Right lobe of liver (tissue), 6 donors: ENCODE results near the gene HBG2. TPM values are rescaled to one million over a fixed set of nuclear protein-coding genes. Genes with fewer than 3 reads are reported as not detected.

Experiments
- ATAC-seq, 4 donors: fragments of 200-7000 bp; cut with Tn5 transposase; one replicate each; pipeline ENCODE4 v1.9.1; 2020; ENCODE audit warnings: mild to moderate bottlenecking in 4 of 4, moderate library complexity in 4 of 4
- DNase-seq, 3 donors: peaks; one replicate each; pipeline ENCODE4 v3.0.0-alpha.2; 2020
- H3K27ac ChIP-seq, 3 donors: fragments of 200-600 bp; one replicate each; pipeline ENCODE4 v1.8.0; 2022
- H3K27me3 ChIP-seq, 2 donors: fragments of 200-600 bp; one replicate each; pipeline ENCODE4 v1.8.0; 2022
- H3K36me3 ChIP-seq, 4 donors: fragments of 200-600 bp; sonication (generic) in 1 of 4; one replicate each; pipeline versions ENCODE4 v1.5.1 to v1.8.0; 2017 to 2022; ENCODE audit warnings: control low read depth in 1 of 4
- H3K4me1 ChIP-seq, 4 donors: fragments of 200-600 bp; sonication (generic) in 1 of 4; one replicate each; pipeline versions ENCODE4 v1.5.1 to v1.8.0; 2017 to 2022; ENCODE audit warnings: control low read depth in 1 of 4
- H3K4me3 ChIP-seq, 3 donors: fragments of 200-600 bp; one replicate each; pipeline ENCODE4 v1.8.0; 2022
- H3K9me3 ChIP-seq, 4 donors: fragments of 200-600 bp; sonication (generic) in 1 of 4; one replicate each; pipeline versions ENCODE4 v1.5.1 to v1.8.0; 2017 to 2022; ENCODE audit warnings: control low read depth in 1 of 4
- CTCF ChIP-seq, 4 donors: fragments of 200-600 bp in 3 of 4; fragments of 450-650 bp in 1 of 4; IDR thresholded peaks; one replicate each; pipeline versions ENCODE4 v1.5.1 to v1.8.0; 2016 to 2022; ENCODE audit warnings: antibody characterized with exemption in 4 of 4, mild to moderate bottlenecking in 2 of 4
- POLR2A ChIP-seq: fragments of 450-650 bp; IDR thresholded peaks from one replicate; pipeline ENCODE4 v1.6.1; 2017; ENCODE audit warnings: antibody characterized with exemption, mild to moderate bottlenecking
- WGBS: methylation state at CpG from one replicate; pipeline ENCODE4 v1.1.6; 2018; ENCODE audit warnings: low coverage, low lambda C conversion rate; ENCODE audit not compliant: insufficient coverage; ENCODE audit errors: missing lambda C conversion rate; 5-methylcytosine and 5-hydroxymethylcytosine counted together
- intact Hi-C, 2 donors: fragments of 100-400 bp; cut with DNase I; formaldehyde crosslinking; loops; one replicate each; pipeline versions ENCODE4 v1.11.2 to v1.14.1; 2022
- total RNA-seq, 6 experiments: library from RNA; depleted of rRNA in 2 of 6; stranded (reverse); fragments of >200 nt in 2 of 6; fragmentation: NEBNext Ultra II Directional in 3 of 6; extraction: Animal tissue kit (Norgen Biotek cat#: 25700) in 3 of 6; gene quantifications; one replicate each; pipeline versions ENCODE4 v1.1.0 to v1.2.4, GENCODE V29; 2016 to 2023
- donor health status: DM: no; HTN: yes; CAD: no.
- donor health status: DM: no; HTN: no; CAD: no.
- donor health status: DM: no; HTN: no; CAD: no.
- donor health status: DM: no; HTN: yes; CAD: no.
- donor health status: DM: no; HTN: yes; CAD: no.

The HBG2 gene
- total RNA-seq, 6 experiments from 2014 or later: not detected

GRCh38 chr11:5240056-5240455 is 14.5 kb downstream of the HBG2 start:
- H3K27ac ChIP-seq: no peak overlapping the region
- no peaks in the 10 kb centered on the region for H3K36me3 ChIP-seq
- H3K4me3 ChIP-seq: no peak overlapping the region
- no peaks in the 10 kb centered on the region for H3K27me3 ChIP-seq
- 53% methylated on average over 1 of the region's 1 CpG for WGBS
- no peaks in the 10 kb centered on the region for H3K4me1 ChIP-seq
- no peaks in the 10 kb centered on the region for H3K9me3 ChIP-seq
- DNase-seq (no peak), ATAC-seq (no peak)
- intact Hi-C loops: no loop called here
- TF ChIP-seq CTCF (IDR thresholded peaks at IDR 0.05) (no peak), POLR2A (no peak)

GRCh38 chr11:5239046-5239445 is 15.5 kb downstream of the HBG2 start:
- DNase-seq: no peak
- intact Hi-C loops: no loop called here
- Histone ChIP-seq H3K27me3 (no peaks in the 10 kb centered on the region), H3K36me3 (no peaks in the 10 kb centered on the region), H3K27ac (no peak overlapping the region), H3K9me3 (no peaks in the 10 kb centered on the region), H3K4me1 (no peaks in the 10 kb centered on the region), H3K4me3 (no peak overlapping the region)
- no peak for TF ChIP-seq CTCF (IDR thresholded peaks at IDR 0.05)
- no peak for ATAC-seq

- Histone ChIP-seq H3K4me1 (no peaks in the 10 kb centered on the region), H3K4me3 (no peak overlapping the region), H3K9me3 (no peaks in the 10 kb centered on the region), H3K36me3 (no peaks in the 10 kb centered on the region), H3K27ac (no peak overlapping the region), H3K27me3 (no peaks in the 10 kb centered on the region)
- no peak for ATAC-seq
- DNase-seq: no peak
- 22% methylated on average over 2 of the region's 2 CpGs for WGBS
- TF ChIP-seq CTCF (IDR thresholded peaks at IDR 0.05) (no peak), POLR2A (no peak)
- intact Hi-C loops: no loop called here
Measured at GRCh38 chr11:5238486-5238885, 16.1 kb downstream of the HBG2 start.

GRCh38 chr11:5237420-5237819 is 17.2 kb downstream of the HBG2 start:
- H3K4me1 ChIP-seq: no peaks in the 10 kb centered on the region
- no peaks in the 10 kb centered on the region for H3K36me3 ChIP-seq
- ATAC-seq (no peak), DNase-seq (no peak)
- no peaks in the 10 kb centered on the region for H3K27me3 ChIP-seq
- TF ChIP-seq POLR2A: no peak
- TF ChIP-seq CTCF (IDR thresholded peaks at IDR 0.05): no peak
- H3K27ac ChIP-seq: no peak overlapping the region
- no peak overlapping the region for H3K4me3 ChIP-seq
- 61% methylated on average over 2 of the region's 2 CpGs for WGBS
- no peaks in the 10 kb centered on the region for H3K9me3 ChIP-seq
- intact Hi-C loops: no loop called here

- intact Hi-C loops: no loop called here
- H3K27me3 ChIP-seq: no peaks in the 10 kb centered on the region
- DNase-seq: no peak
- 60% methylated on average over 5 of the region's 5 CpGs for WGBS
- H3K27ac ChIP-seq: no peak overlapping the region
- TF ChIP-seq POLR2A (no peak), CTCF (IDR thresholded peaks at IDR 0.05) (no peak)
- H3K4me1 ChIP-seq: no peaks in the 10 kb centered on the region
- ATAC-seq: no peak
- H3K9me3 ChIP-seq: no peaks in the 10 kb centered on the region
- H3K36me3 ChIP-seq: no peaks in the 10 kb centered on the region
- H3K4me3 ChIP-seq: no peak overlapping the region
Measured at GRCh38 chr11:5235364-5236095, 19.1 kb downstream of the HBG2 start.
